Measurements from ENCODE around the gene CCDC192. TPM values are rescaled to one million over a fixed set of nuclear protein-coding genes. Genes with fewer than 3 reads are reported as not detected.
"Not testable (repeated sequence)": the region's sequence is repeated elsewhere in the genome, so short reads cannot be mapped to it uniquely, and the experiment has no call there.

The CCDC192 gene
- total RNA-seq, 4 donors from 2014 or later = not detected

- intact Hi-C loops (cut with DNase I; ENCODE audit: low total_unique reads) = no loop called here
- WGBS, 2 donors = 67 to 70% methylated on average over 6 of the region's 6 CpGs
- H3K4me3 ChIP-seq (ENCODE audit: low read depth, poor library complexity, severe bottlenecking) = no peak overlapping the region
- no peak for DNase-seq (ENCODE audit: low spot score in 2 of 2)
- TF ChIP-seq POLR2A (IDR thresholded peaks at IDR 0.05) (no peak), CTCF (IDR thresholded peaks at IDR 0.05) (no peak)
These were observed 82.1 kb downstream of the CCDC192 start for GRCh38 chr5:127785098-127785927.

DNA sequence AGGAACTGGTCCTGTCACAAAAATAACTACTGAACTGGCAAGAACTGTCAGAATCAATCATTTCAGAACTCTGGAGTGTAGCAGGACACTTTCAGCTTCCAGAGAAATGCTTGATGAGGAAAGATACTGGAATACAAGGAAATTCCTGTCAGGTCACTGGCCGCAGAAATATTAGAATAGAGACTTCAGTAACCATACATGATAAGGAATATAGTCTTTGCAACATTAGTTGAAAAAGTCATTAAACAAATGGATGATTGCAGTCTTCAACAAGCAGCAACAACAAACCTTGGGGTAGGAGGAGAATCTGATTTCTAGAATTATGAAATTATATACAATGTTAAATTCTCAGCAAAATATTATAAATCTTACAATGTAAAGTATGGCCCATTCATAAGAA lies 88.2 kb downstream of the CCDC192 start:
- intact Hi-C loops (cut with DNase I; ENCODE audit: low total_unique reads) = no loop called here
- WGBS, 2 donors = 90 to 100% methylated on average over 1 of the region's 1 CpG
- TF ChIP-seq POLR2A (IDR thresholded peaks at IDR 0.05) (no peak), CTCF (IDR thresholded peaks at IDR 0.05) (no peak)
- no peak overlapping the region for H3K4me3 ChIP-seq (ENCODE audit: low read depth, poor library complexity, severe bottlenecking)
- DNase-seq (ENCODE audit: low spot score in 2 of 2) = no peak

GRCh38 chr5:127791908-127792307 lies 88.7 kb downstream of the CCDC192 start:
- DNase-seq (ENCODE audit: low spot score in 2 of 2); intact Hi-C loops (cut with DNase I; ENCODE audit: low total_unique reads); H3K4me3 ChIP-seq (ENCODE audit: low read depth, poor library complexity, severe bottlenecking): not testable (repeated sequence)
- 79% methylated on average over 2 of the region's 2 CpGs for WGBS, 2 donors

DNA sequence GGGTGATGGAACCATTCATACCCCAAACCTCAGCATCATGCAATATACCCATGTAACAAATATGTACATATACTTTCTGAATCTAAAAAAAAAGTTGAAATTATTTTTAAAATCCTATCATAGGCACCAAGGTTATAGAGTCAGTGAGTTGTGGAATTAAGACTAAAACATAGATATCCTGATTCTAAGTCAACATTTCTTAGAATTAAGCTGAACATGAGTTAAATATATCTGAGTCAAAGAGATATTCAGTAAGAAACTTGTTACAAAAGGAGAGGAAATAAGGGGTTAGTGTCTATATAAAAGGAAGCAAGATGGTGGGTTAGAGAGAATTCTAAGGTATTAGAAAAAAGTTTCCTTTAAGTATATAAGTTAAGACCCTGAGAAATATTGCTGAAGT lies 89.9 kb downstream of the CCDC192 start:
- DNase-seq (ENCODE audit: low spot score in 2 of 2) = no peak
- H3K4me3 ChIP-seq (ENCODE audit: low read depth, poor library complexity, severe bottlenecking) = no peak overlapping the region
- intact Hi-C loops (cut with DNase I; ENCODE audit: low total_unique reads) = no loop called here
- TF ChIP-seq CTCF (IDR thresholded peaks at IDR 0.05) (no peak), POLR2A (IDR thresholded peaks at IDR 0.05) (no peak)

DNA sequence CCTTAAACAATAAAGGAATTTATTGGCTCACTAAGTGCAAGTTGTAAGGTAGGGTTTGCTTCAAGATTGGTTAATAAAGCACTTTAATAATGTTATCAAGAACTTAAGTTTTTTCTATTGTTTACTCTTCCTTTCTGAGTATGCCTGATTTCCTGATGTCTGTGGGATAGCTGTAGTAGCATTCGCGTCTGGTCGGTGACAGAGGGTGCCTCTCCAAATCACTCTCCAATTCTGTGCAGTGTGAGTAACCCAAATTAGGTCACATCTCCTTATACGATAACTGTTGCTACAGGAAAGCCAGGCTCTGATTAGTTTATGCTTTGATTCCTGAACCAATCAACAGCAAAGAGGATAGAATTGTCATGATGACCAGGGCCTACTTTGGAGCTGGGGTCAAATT lies 90.7 kb downstream of the CCDC192 start:
- intact Hi-C loops (cut with DNase I; ENCODE audit: low total_unique reads) = no loop called here

GRCh38 chr5:127796211-127796610 lies 93.0 kb downstream of the CCDC192 start:
- no peak for TF ChIP-seq POLR2A (IDR thresholded peaks at IDR 0.05)
- TF ChIP-seq CTCF (IDR thresholded peaks at IDR 0.05) = no peak
- DNase-seq (ENCODE audit: low spot score in 2 of 2) = no peak
- intact Hi-C loops (cut with DNase I; ENCODE audit: low total_unique reads) = no loop called here
- no peak overlapping the region for H3K4me3 ChIP-seq (ENCODE audit: low read depth, poor library complexity, severe bottlenecking)

More for the DNA sequence above, 90.7 kb downstream of the CCDC192 start:
- no peak for DNase-seq (ENCODE audit: low spot score in 2 of 2)
- 95 to 96% methylated on average over 4 of the region's 4 CpGs for WGBS, 2 donors
- H3K4me3 ChIP-seq (ENCODE audit: low read depth, poor library complexity, severe bottlenecking) = no peak overlapping the region
- no peak for TF ChIP-seq POLR2A (IDR thresholded peaks at IDR 0.05)
